HCT116 (cell line): ENCODE results near the gene MAJIN. TPM values are rescaled to one million over a fixed set of nuclear protein-coding genes. Genes with fewer than 3 reads are reported as not detected.

Experiments
- ATAC-seq: fragments of 200-7000 bp; cut with Tn5 transposase; 2 replicates; pipeline ENCODE4 v1.9.1; 2020; ENCODE audit warnings: mild to moderate bottlenecking, moderate library complexity
- BruUV-seq: library from RNA; stranded (reverse); fragments of 400-500 nt; replicated peaks from 2 replicates; lab custom pipeline; 2021; lab: Mats Ljungman, UMichigan
- CTCF ChIA-PET: fragments of 300-600 bp; sonication (Branson Sonifier 250); formaldehyde crosslinking; loops from one replicate; lab custom pipeline; 2021; ENCODE audit warnings: antibody characterized with exemption; lab: Charles Lee
- POLR2A ChIA-PET: fragments of 300-600, 350-600 bp; sonication (Branson Sonifier 250); formaldehyde crosslinking; loops from one replicate; lab custom pipeline; 2021; ENCODE audit warnings: antibody characterized with exemption; lab: Charles Lee
- RAD21 ChIA-PET, 2 experiments: fragments of 300-600 bp; sonication (Branson Sonifier 250); formaldehyde crosslinking; loops; one replicate each; lab custom pipeline; 2023; ENCODE audit warnings: low total read pairs in 2 of 2; ENCODE audit not compliant: uncharacterized antibody in 2 of 2, unreplicated experiment in 2 of 2, low non-redundant PET in 1 of 2; lab: Charles Lee
- DNase-seq: peaks from one replicate; pipeline ENCODE4 v3.0.0-alpha.2; 2010; ENCODE audit warnings: low read depth, low spot score
- H2AFZ ChIP-seq: fragments of 200-600 bp; shearing (Covaris generic), sonication (generic); 2 replicates; pipeline ENCODE4 v1.6.1; 2017; ENCODE audit warnings: low read depth, mixed run types, mixed read lengths, antibody characterized with exemption, low read length; ENCODE audit not compliant: poor library complexity, severe bottlenecking
- H3K27ac ChIP-seq: 2 replicates; pipeline ENCODE4 v1.5.1; 2012; ENCODE audit warnings: low read depth, low read length
- H3K27me3 ChIP-seq: fragments of 200-600 bp; sonication (generic); 2 replicates; pipeline ENCODE4 v1.6.1; 2016; ENCODE audit warnings: mixed run types, low read length, mixed read lengths; ENCODE audit not compliant: insufficient read depth
- H3K36me3 ChIP-seq, 2 experiments: fragments of 200-500 bp in 1 of 2; fragments of 200-600 bp in 1 of 2; sonication (Bioruptor generic) in 1 of 2; sonication (generic) in 1 of 2; 2 replicates each; pipeline versions ENCODE4 v1.5.1 to v1.6.1; 2014 to 2016; ENCODE audit warnings: low read length in 2 of 2, inconsistent platforms in 1 of 2, mixed read lengths in 1 of 2, mixed run types in 1 of 2; ENCODE audit not compliant: insufficient read depth in 2 of 2, control insufficient read depth in 1 of 2
- H3K4me1 ChIP-seq, 2 experiments: fragments of 200-600 bp in 1 of 2; sonication (generic) in 1 of 2; 2 replicates each; pipeline versions ENCODE4 v1.5.1 to v1.6.1; 2012 to 2017; ENCODE audit warnings: low read length in 2 of 2, inconsistent platforms in 1 of 2, mild to moderate bottlenecking in 1 of 2, mixed read lengths in 1 of 2, mixed run types in 1 of 2, moderate library complexity in 1 of 2; ENCODE audit not compliant: insufficient read depth in 2 of 2, control insufficient read depth in 1 of 2
- H3K4me2 ChIP-seq: fragments of 200-600 bp; sonication (generic); 2 replicates; pipeline ENCODE4 v1.6.1; 2017; ENCODE audit warnings: mixed run types, low read length, mixed read lengths
- H3K4me3 ChIP-seq, 2 experiments: fragments of 200-600 bp in 1 of 2; sonication (generic) in 1 of 2; replicated peaks in 1 of 2; 2 replicates each; pipeline ENCODE4 v1.5.1; 2011 to 2016; ENCODE audit warnings: low read length in 2 of 2, control low read depth in 1 of 2, low read depth in 1 of 2, mild to moderate bottlenecking in 1 of 2, mixed read lengths in 1 of 2, mixed run types in 1 of 2
- H3K79me2 ChIP-seq: fragments of 200-600 bp; sonication (generic); 2 replicates; pipeline ENCODE4 v1.6.1; 2017; ENCODE audit warnings: mild to moderate bottlenecking, mixed run types, low read length, moderate library complexity, mixed read lengths; ENCODE audit not compliant: insufficient read depth
- H3K9ac ChIP-seq: fragments of 200-600 bp; sonication (generic); 2 replicates; pipeline ENCODE4 v1.6.1; 2016; ENCODE audit warnings: low read length, mixed read lengths
- H3K9me2 ChIP-seq: fragments of 200-600 bp; sonication (generic), shearing (Covaris generic); 2 replicates; pipeline ENCODE4 v1.6.1; 2017; ENCODE audit warnings: mixed run types, mild to moderate bottlenecking, moderate library complexity; ENCODE audit not compliant: insufficient read depth
- H3K9me3 ChIP-seq, 2 experiments: fragments of 200-500 bp in 1 of 2; fragments of 200-600 bp in 1 of 2; sonication (Bioruptor generic) in 1 of 2; sonication (generic) in 1 of 2; 2 replicates each; pipeline ENCODE4 v1.6.1; 2014 to 2017; ENCODE audit warnings: low read length in 2 of 2, mixed read lengths in 2 of 2, inconsistent platforms in 1 of 2, low read depth in 1 of 2, mild to moderate bottlenecking in 1 of 2, mixed run types in 1 of 2, moderate library complexity in 1 of 2; ENCODE audit not compliant: control insufficient read depth in 1 of 2, insufficient read depth in 1 of 2
- H4K20me1 ChIP-seq: fragments of 200-600 bp; sonication (generic), shearing (Covaris generic); 2 replicates; pipeline ENCODE4 v1.6.1; 2017; ENCODE audit warnings: mixed run types, mild to moderate bottlenecking, moderate library complexity; ENCODE audit not compliant: insufficient read depth
- ATF3 ChIP-seq: IDR thresholded peaks from 2 replicates; pipeline ENCODE4 v1.6.1; 2012
- CBX3 ChIP-seq: IDR thresholded peaks from 2 replicates; pipeline ENCODE4 v1.6.1; 2012; ENCODE audit warnings: low read depth
- CEBPB ChIP-seq: IDR thresholded peaks from 2 replicates; pipeline ENCODE4 v1.6.1; 2012; ENCODE audit warnings: low read depth
- CTCF ChIP-seq, 3 experiments: fragments of 200-600 bp in 1 of 3; sonication (generic) in 1 of 3; IDR thresholded peaks in 2 of 3; conservative IDR thresholded peaks in 1 of 3; 2 replicates each; pipeline ENCODE4 v1.5.1; 2012 to 2017; ENCODE audit warnings: low read depth in 2 of 3, low read length in 2 of 3, antibody characterized with exemption in 1 of 3, borderline replicate concordance in 1 of 3, control low read depth in 1 of 3, mild to moderate bottlenecking in 1 of 3, mixed read lengths in 1 of 3, mixed run types in 1 of 3, moderate library complexity in 1 of 3; ENCODE audit not compliant: insufficient read depth in 1 of 3
- EGR1 ChIP-seq: IDR thresholded peaks from 2 replicates; pipeline ENCODE4 v1.6.1; 2012; ENCODE audit warnings: low read depth
- ELF1 ChIP-seq: IDR thresholded peaks from 2 replicates; pipeline ENCODE4 v1.6.1; 2012; ENCODE audit warnings: low read depth, borderline replicate concordance
- EZH2 ChIP-seq: fragments of 200-600 bp; sonication (generic); IDR thresholded peaks from 2 replicates; pipeline ENCODE4 v1.6.1; 2017; ENCODE audit warnings: antibody characterized with exemption, mixed run types
- EZH2phosphoT487 ChIP-seq: fragments of 200-600 bp; IDR thresholded peaks from 2 replicates; pipeline ENCODE4 v1.6.1; 2018; ENCODE audit warnings: antibody characterized with exemption, borderline replicate concordance
- FOSL1 ChIP-seq: IDR thresholded peaks from 2 replicates; pipeline ENCODE4 v1.6.1; 2012; ENCODE audit warnings: low read depth
- JUND ChIP-seq: IDR thresholded peaks from 2 replicates; pipeline ENCODE4 v1.6.1; 2012
- MAX ChIP-seq: IDR thresholded peaks from 2 replicates; pipeline ENCODE4 v1.6.1; 2012
- POLR2A ChIP-seq: IDR thresholded peaks from 2 replicates; pipeline ENCODE4 v1.7.0; 2011; ENCODE audit warnings: borderline replicate concordance; ENCODE audit not compliant: insufficient read depth, insufficient read length; ENCODE audit errors: extremely low read depth
- POLR2AphosphoS5 ChIP-seq: IDR thresholded peaks from 2 replicates; pipeline ENCODE4 v1.6.1; 2011; ENCODE audit warnings: mild to moderate bottlenecking, low read depth, low read length, moderate library complexity
- SIN3A ChIP-seq: IDR thresholded peaks from 2 replicates; pipeline ENCODE4 v1.6.1; 2012; ENCODE audit warnings: low read depth
- SP1 ChIP-seq: IDR thresholded peaks from 2 replicates; pipeline ENCODE4 v1.6.1; 2012; ENCODE audit warnings: low read depth
- SRF ChIP-seq: IDR thresholded peaks from 2 replicates; pipeline ENCODE4 v1.6.1; 2012; ENCODE audit warnings: low read depth
- TCF7L2 ChIP-seq: IDR thresholded peaks from 2 replicates; pipeline ENCODE4 v1.7.0; 2011; ENCODE audit warnings: borderline replicate concordance, inconsistent platforms; ENCODE audit not compliant: insufficient read depth, insufficient read length; ENCODE audit errors: extremely low read depth
- ZFX ChIP-seq: fragments of 450-650 bp; IDR thresholded peaks from 2 replicates; pipeline ENCODE4 v1.6.1; 2017
- ZNF274 ChIP-seq: fragments of 200-500 bp; sonication (Bioruptor generic); IDR thresholded peaks from 2 replicates; pipeline ENCODE4 v1.6.1; 2014; ENCODE audit warnings: mild to moderate bottlenecking, low read depth, low read length, inconsistent platforms
- intact Hi-C: fragments of 100-400 bp; cut with micrococcal nuclease; formaldehyde crosslinking; loops from 2 replicates; pipeline ENCODE4 v1.10.0; 2022
- total RNA-seq: library from RNA; stranded (reverse); gene quantifications from one replicate; pipeline ENCODE4 v1.2.1, GENCODE V29; 2021; ENCODE audit not compliant: unreplicated experiment
- TF ChIP-seq, protein P1 (sequence below): IDR thresholded peaks from 2 replicates; pipeline ENCODE4 v1.6.1; 2012; ENCODE audit warnings: low read depth

MAJIN gene
- total RNA-seq, 1 experiment from 2014 or later: not detected

- no peaks in the 10 kb centered on the region for H4K20me1 ChIP-seq
- BruUV-seq: no TSS peak
- peak within 1 kb of the TSS; percentile 87 for H3K27ac ChIP-seq
- no peaks in the 10 kb centered on the region for H3K9me3 ChIP-seq
- peak within 1 kb of the TSS; percentile 71 to 75 for H3K4me3 ChIP-seq
- peak within 1 kb of the TSS; percentile 91 for H3K4me2 ChIP-seq
- CTCF ChIA-PET: interaction anchor here (0.8 to 3.0 kb wide), 21 partner anchors 10 to 173 kb away, joined by 3 to 21 read pairs (median 4); partner anchors contain the start of genes BATF2, SAC3D1 and ZNHIT2
- ATAC-seq: peak; percentile 84
- peak within 1 kb of the TSS; percentile 80 for H3K9ac ChIP-seq
- no peaks in the 10 kb centered on the region for H3K36me3 ChIP-seq
- POLR2A ChIA-PET: interaction anchor here (0.5 to 2.0 kb wide), 6 partner anchors 10 to 1185 kb away, joined by 3 to 9 read pairs (median 4); partner anchors contain the start of genes BATF2 and TM7SF2
- DNase-seq: peak; percentile 80
- peaks cover 15 to 34% of the 10 kb centered on the region in 2 experiments for H3K4me1 ChIP-seq
- RAD21 ChIA-PET: interaction anchor here (0.6 to 1.2 kb wide), 3 partner anchors 90 to 235 kb away, joined by 3 read pairs; partner anchors contain the start of genes PPP2R5B (in 1 of the 2), SF1 (in 1 of the 2) and ZNHIT2 (in 1 of the 2)
- no peak within 1 kb of the TSS for H2AFZ ChIP-seq
- 0 out of 2 replicates have a peak, but pooled peaks cover 5% of the 10 kb centered on the region for H3K79me2 ChIP-seq
- H3K27me3 ChIP-seq: no peaks in the 10 kb centered on the region
- no peaks in the 10 kb centered on the region for H3K9me2 ChIP-seq
- intact Hi-C loops: loop anchor here (1.0 to 10.0 kb wide), 7 partner anchors 13 to 241 kb away; partner anchors contain the start of genes SNX15, VPS51 and ZNHIT2
- TF ChIP-seq CEBPB (no peak), MAX (peak; percentile 90), ELF1 (no peak), ZFX (peak; percentile 92), TCF7L2 (peak; percentile 82), EZH2 (no peak), ATF3 (no peak), EZH2phosphoT487 (no peak), POLR2A (no peak), SIN3A (peak; percentile 53), EGR1 (peak; percentile 83), JUND (no peak), ZNF274 (no peak), CBX3 (peak; percentile 35; the same call in 1 of the 2 replicates), SRF (no peak), SP1 (peak; percentile 56; the same call in 1 of the 2 replicates), POLR2AphosphoS5 (peak; percentile 78), FOSL1 (no peak), CTCF (IDR thresholded peaks at IDR 0.05 in 2 of 3, conservative IDR thresholded peaks at IDR 0.05 in 1 of 3; ENCODE audit: borderline replicate concordance in 1 of 3, insufficient read depth in 1 of 3, low read depth in 2 of 3, low read length in 2 of 3) (peak; percentile 64 to 83 (median 67); a peak in 5 of 6 replicates)
- TF ChIP-seq, protein P1, sequence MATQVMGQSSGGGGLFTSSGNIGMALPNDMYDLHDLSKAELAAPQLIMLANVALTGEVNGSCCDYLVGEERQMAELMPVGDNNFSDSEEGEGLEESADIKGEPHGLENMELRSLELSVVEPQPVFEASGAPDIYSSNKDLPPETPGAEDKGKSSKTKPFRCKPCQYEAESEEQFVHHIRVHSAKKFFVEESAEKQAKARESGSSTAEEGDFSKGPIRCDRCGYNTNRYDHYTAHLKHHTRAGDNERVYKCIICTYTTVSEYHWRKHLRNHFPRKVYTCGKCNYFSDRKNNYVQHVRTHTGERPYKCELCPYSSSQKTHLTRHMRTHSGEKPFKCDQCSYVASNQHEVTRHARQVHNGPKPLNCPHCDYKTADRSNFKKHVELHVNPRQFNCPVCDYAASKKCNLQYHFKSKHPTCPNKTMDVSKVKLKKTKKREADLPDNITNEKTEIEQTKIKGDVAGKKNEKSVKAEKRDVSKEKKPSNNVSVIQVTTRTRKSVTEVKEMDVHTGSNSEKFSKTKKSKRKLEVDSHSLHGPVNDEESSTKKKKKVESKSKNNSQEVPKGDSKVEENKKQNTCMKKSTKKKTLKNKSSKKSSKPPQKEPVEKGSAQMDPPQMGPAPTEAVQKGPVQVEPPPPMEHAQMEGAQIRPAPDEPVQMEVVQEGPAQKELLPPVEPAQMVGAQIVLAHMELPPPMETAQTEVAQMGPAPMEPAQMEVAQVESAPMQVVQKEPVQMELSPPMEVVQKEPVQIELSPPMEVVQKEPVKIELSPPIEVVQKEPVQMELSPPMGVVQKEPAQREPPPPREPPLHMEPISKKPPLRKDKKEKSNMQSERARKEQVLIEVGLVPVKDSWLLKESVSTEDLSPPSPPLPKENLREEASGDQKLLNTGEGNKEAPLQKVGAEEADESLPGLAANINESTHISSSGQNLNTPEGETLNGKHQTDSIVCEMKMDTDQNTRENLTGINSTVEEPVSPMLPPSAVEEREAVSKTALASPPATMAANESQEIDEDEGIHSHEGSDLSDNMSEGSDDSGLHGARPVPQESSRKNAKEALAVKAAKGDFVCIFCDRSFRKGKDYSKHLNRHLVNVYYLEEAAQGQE: no peak
Measured at GRCh38 chr11:65013888-65014725, 42.2 kb upstream of the MAJIN start, which contains the start of gene ARL2. Gene ARL2, plus strand, starts transcription at chr11:65014160. Its CDS starts 48 bp downstream, at chr11:65014208.
